Liver (tissue), 3 donors: ENCODE measurements around the gene CHST4.

Source experiments
- EGR1 ChIP-seq, 2 donors: IDR thresholded peaks; 2 replicates each; pipeline ENCODE4 v1.6.1; 2016 to 2018; ENCODE audit warnings: antibody characterized with exemption in 2 of 2, low read depth in 2 of 2
- FOXA1 ChIP-seq: IDR thresholded peaks from 2 replicates; pipeline ENCODE4 v1.6.1; 2016; ENCODE audit warnings: antibody characterized with exemption
- GABPA ChIP-seq, 2 donors: IDR thresholded peaks in 1 of 2; conservative IDR thresholded peaks in 1 of 2; 2 replicates each; pipeline ENCODE4 v1.6.1; 2016; ENCODE audit warnings: antibody characterized with exemption in 2 of 2, mild to moderate bottlenecking in 1 of 2, moderate library complexity in 1 of 2
- HNF4A ChIP-seq, 2 donors: conservative IDR thresholded peaks; 2 replicates each; pipeline ENCODE4 v1.6.1; 2016; ENCODE audit warnings: antibody characterized with exemption in 2 of 2, mild to moderate bottlenecking in 2 of 2
- HNF4G ChIP-seq: IDR thresholded peaks from 2 replicates; pipeline ENCODE4 v1.6.1; 2016; ENCODE audit warnings: antibody characterized with exemption
- RAD21 ChIP-seq, 2 donors: IDR thresholded peaks; 2 replicates each; pipeline ENCODE4 v1.6.1; 2016; ENCODE audit warnings: antibody characterized with exemption in 2 of 2, mild to moderate bottlenecking in 2 of 2
- SP1 ChIP-seq: IDR thresholded peaks from 2 replicates; pipeline ENCODE4 v1.6.1; 2018; ENCODE audit warnings: antibody characterized with exemption, mild to moderate bottlenecking
- TAF1 ChIP-seq: conservative IDR thresholded peaks from 2 replicates; pipeline ENCODE4 v1.6.1; 2016; ENCODE audit warnings: antibody characterized with exemption, mild to moderate bottlenecking
- YY1 ChIP-seq: IDR thresholded peaks from 2 replicates; pipeline ENCODE4 v1.6.1; 2016; ENCODE audit warnings: antibody characterized with exemption, mild to moderate bottlenecking
- TF ChIP-seq, protein P1 (sequence below): IDR thresholded peaks from 2 replicates; pipeline ENCODE4 v1.6.1; 2016; ENCODE audit warnings: antibody characterized with exemption
- TF ChIP-seq, protein P2 (sequence below): fragments of 150-350 bp; IDR thresholded peaks from 2 replicates; pipeline ENCODE4 v1.5.1; 2017; ENCODE audit warnings: improper control_type of control experiment, low read depth, low read length; ENCODE audit not compliant: missing input control
- TF ChIP-seq, protein P3 (sequence below): IDR thresholded peaks from 2 replicates; pipeline ENCODE4 v1.6.1; 2016; ENCODE audit warnings: antibody characterized with exemption
- TF ChIP-seq, protein P4 (sequence below): IDR thresholded peaks from 2 replicates; pipeline ENCODE4 v1.6.1; 2016; ENCODE audit warnings: antibody characterized with exemption, mild to moderate bottlenecking
- donor health status: healthy.
- donor health status: healthy.

DNA sequence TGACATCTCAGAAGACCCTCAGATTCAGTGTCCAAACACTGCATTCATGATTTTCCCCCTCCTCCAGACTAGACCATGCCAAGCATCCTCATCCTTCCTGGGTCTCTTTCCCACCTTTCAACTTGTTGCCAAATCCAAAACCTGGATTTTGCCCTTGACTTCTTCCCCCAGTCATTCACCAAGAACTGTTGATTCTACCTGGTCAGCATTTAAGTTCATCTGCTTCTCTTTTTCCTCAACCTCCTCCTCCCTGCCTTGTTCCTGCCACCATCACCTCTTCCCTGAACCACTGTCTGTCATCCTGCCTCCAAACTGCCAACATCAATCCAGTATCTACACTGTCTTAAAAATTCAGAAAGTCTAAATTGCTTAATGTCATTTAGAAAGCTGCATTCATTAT is 20.9 kb downstream of the CHST4 start:
- TF ChIP-seq, protein P1, sequence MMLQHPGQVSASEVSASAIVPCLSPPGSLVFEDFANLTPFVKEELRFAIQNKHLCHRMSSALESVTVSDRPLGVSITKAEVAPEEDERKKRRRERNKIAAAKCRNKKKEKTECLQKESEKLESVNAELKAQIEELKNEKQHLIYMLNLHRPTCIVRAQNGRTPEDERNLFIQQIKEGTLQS, result no peak
- TF ChIP-seq, protein P2, sequence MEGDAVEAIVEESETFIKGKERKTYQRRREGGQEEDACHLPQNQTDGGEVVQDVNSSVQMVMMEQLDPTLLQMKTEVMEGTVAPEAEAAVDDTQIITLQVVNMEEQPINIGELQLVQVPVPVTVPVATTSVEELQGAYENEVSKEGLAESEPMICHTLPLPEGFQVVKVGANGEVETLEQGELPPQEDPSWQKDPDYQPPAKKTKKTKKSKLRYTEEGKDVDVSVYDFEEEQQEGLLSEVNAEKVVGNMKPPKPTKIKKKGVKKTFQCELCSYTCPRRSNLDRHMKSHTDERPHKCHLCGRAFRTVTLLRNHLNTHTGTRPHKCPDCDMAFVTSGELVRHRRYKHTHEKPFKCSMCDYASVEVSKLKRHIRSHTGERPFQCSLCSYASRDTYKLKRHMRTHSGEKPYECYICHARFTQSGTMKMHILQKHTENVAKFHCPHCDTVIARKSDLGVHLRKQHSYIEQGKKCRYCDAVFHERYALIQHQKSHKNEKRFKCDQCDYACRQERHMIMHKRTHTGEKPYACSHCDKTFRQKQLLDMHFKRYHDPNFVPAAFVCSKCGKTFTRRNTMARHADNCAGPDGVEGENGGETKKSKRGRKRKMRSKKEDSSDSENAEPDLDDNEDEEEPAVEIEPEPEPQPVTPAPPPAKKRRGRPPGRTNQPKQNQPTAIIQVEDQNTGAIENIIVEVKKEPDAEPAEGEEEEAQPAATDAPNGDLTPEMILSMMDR, result no peak
- TF ChIP-seq RAD21 (IDR thresholded peaks at IDR 0.05), result no peak
- no peak for TF ChIP-seq FOXA1
- no peak for TF ChIP-seq HNF4A (conservative IDR thresholded peaks at IDR 0.05)
- TF ChIP-seq, protein P3, sequence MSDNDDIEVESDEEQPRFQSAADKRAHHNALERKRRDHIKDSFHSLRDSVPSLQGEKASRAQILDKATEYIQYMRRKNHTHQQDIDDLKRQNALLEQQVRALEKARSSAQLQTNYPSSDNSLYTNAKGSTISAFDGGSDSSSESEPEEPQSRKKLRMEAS, result no peak
- TF ChIP-seq YY1, result no peak
- TF ChIP-seq, protein P4, sequence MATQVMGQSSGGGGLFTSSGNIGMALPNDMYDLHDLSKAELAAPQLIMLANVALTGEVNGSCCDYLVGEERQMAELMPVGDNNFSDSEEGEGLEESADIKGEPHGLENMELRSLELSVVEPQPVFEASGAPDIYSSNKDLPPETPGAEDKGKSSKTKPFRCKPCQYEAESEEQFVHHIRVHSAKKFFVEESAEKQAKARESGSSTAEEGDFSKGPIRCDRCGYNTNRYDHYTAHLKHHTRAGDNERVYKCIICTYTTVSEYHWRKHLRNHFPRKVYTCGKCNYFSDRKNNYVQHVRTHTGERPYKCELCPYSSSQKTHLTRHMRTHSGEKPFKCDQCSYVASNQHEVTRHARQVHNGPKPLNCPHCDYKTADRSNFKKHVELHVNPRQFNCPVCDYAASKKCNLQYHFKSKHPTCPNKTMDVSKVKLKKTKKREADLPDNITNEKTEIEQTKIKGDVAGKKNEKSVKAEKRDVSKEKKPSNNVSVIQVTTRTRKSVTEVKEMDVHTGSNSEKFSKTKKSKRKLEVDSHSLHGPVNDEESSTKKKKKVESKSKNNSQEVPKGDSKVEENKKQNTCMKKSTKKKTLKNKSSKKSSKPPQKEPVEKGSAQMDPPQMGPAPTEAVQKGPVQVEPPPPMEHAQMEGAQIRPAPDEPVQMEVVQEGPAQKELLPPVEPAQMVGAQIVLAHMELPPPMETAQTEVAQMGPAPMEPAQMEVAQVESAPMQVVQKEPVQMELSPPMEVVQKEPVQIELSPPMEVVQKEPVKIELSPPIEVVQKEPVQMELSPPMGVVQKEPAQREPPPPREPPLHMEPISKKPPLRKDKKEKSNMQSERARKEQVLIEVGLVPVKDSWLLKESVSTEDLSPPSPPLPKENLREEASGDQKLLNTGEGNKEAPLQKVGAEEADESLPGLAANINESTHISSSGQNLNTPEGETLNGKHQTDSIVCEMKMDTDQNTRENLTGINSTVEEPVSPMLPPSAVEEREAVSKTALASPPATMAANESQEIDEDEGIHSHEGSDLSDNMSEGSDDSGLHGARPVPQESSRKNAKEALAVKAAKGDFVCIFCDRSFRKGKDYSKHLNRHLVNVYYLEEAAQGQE, result no peak
- no peak for TF ChIP-seq GABPA (IDR thresholded peaks at IDR 0.05 in 1 of 2, conservative IDR thresholded peaks at IDR 0.05 in 1 of 2)
- TF ChIP-seq TAF1, result no peak
- no peak for TF ChIP-seq HNF4G
- no peak for TF ChIP-seq SP1
- no peak for TF ChIP-seq EGR1 (IDR thresholded peaks at IDR 0.05; ENCODE audit: low read depth in 2 of 2)
